HepG2 (cell line): Measurements from ENCODE around the gene TBXAS1. TPM values are rescaled to one million over a fixed set of nuclear protein-coding genes. Genes with fewer than 3 reads are reported as not detected.

Source experiments
- ATAC-seq: fragments of 200-7000 bp; cut with Tn5 transposase; 3 replicates; pipeline ENCODE4 v1.9.1; 2020; ENCODE audit warnings: mild to moderate bottlenecking, moderate library complexity
- BruUV-seq: library from RNA; stranded (reverse); fragments of 400-500 nt; replicated peaks from 2 replicates; lab custom pipeline; 2021; lab: Mats Ljungman, UMichigan
- CTCF ChIA-PET: fragments of 300-600 bp; formaldehyde crosslinking; extraction: SDS; loops from one replicate; lab custom pipeline; 2021; ENCODE audit warnings: low total read pairs, inconsistent platforms, low intra/inter-chr PET ratio; lab: Yijun Ruan, JAX
- POLR2A ChIA-PET: fragments of 350-600 bp; sonication (Branson Sonifier 250); formaldehyde crosslinking; loops from one replicate; lab custom pipeline; 2020; ENCODE audit warnings: antibody characterized with exemption, inconsistent platforms; lab: Yijun Ruan, JAX
- DNase-seq: peaks from one replicate; pipeline ENCODE4 v3.0.0-alpha.2; 2015; ENCODE audit warnings: low spot score
- FAIRE-seq: peaks from 3 replicates; lab custom pipeline; 2011; peaks lifted over from hg19 to GRCh38; lab: Jason Lieb, UNC
- H2AFZ ChIP-seq: one replicate; pipeline ENCODE4 v1.6.1; 2011; ENCODE audit warnings: low read length, inconsistent platforms
- H3K27ac ChIP-seq: fragments of 300-600 bp; 3 replicates; pipeline ENCODE4 v1.8.0; 2011; ENCODE audit warnings: mixed run types, mild to moderate bottlenecking, mixed read lengths, low read length, inconsistent platforms; ENCODE audit not compliant: insufficient read depth; ENCODE audit errors: extremely low read length
- H3K27me3 ChIP-seq, 2 experiments: fragments of 200-600 bp in 1 of 2; 2 replicates in 1 of 2; 3 replicates in 1 of 2; pipeline versions ENCODE4 v1.6.0 to v1.8.0; 2011; ENCODE audit warnings: low read length in 2 of 2, mild to moderate bottlenecking in 2 of 2, moderate library complexity in 2 of 2, inconsistent platforms in 1 of 2; ENCODE audit not compliant: insufficient read depth in 2 of 2, control insufficient read depth in 1 of 2
- H3K36me3 ChIP-seq, 2 experiments: fragments of 200-600 bp in 1 of 2; replicated peaks in 1 of 2; 2 replicates in 1 of 2; 3 replicates in 1 of 2; pipeline versions ENCODE4 v1.5.1 to v1.8.0; 2011; ENCODE audit warnings: low read length in 2 of 2, inconsistent platforms in 1 of 2; ENCODE audit not compliant: insufficient read depth in 2 of 2, control insufficient read depth in 1 of 2
- H3K4me1 ChIP-seq: 2 replicates; pipeline ENCODE4 v1.5.1; 2012; ENCODE audit warnings: low read length, inconsistent platforms; ENCODE audit not compliant: insufficient read depth
- H3K4me2 ChIP-seq: 2 replicates; pipeline ENCODE4 v1.6.0; 2011; ENCODE audit warnings: low read depth, low read length, inconsistent platforms
- H3K4me3 ChIP-seq, 3 experiments: fragments of 200-600 bp in 1 of 3; sonication (generic), shearing (Covaris generic) in 1 of 3; replicated peaks in 1 of 3; 2 replicates each; pipeline ENCODE4 v1.5.1; 2011 to 2016; ENCODE audit warnings: low read length in 3 of 3, inconsistent platforms in 2 of 3, low read depth in 2 of 3, mild to moderate bottlenecking in 2 of 3, control low read depth in 1 of 3, mixed read lengths in 1 of 3; ENCODE audit not compliant: insufficient read depth in 1 of 3
- H3K79me2 ChIP-seq: one replicate; pipeline ENCODE4 v1.6.1; 2011; ENCODE audit warnings: low read length, inconsistent platforms; ENCODE audit not compliant: insufficient read depth
- H3K9ac ChIP-seq: 2 replicates; pipeline ENCODE4 v1.6.0; 2011; ENCODE audit warnings: mild to moderate bottlenecking, low read depth, low read length, inconsistent platforms; ENCODE audit not compliant: insufficient read depth
- H3K9me3 ChIP-seq: 2 replicates; pipeline ENCODE4 v1.5.1; 2012; ENCODE audit warnings: mild to moderate bottlenecking, low read length
- H4K20me1 ChIP-seq: 2 replicates; pipeline ENCODE4 v1.6.0; 2011; ENCODE audit warnings: inconsistent platforms, mild to moderate bottlenecking, low read length, moderate library complexity; ENCODE audit not compliant: insufficient read depth
- EP300 ChIP-seq, 3 experiments: sonication (generic) in 1 of 3; formaldehyde crosslinking in 1 of 3; IDR thresholded peaks; 2 replicates each; pipeline versions ENCODE4 v1.5.1 to v1.6.1; 2011 to 2020; ENCODE audit warnings: low read depth in 2 of 3, low read length in 2 of 3, borderline replicate concordance in 1 of 3, improper control_type of control experiment in 1 of 3, mild to moderate bottlenecking in 1 of 3, missing genetic modification reagents in 1 of 3, moderate library complexity in 1 of 3
- GABPA ChIP-seq, 2 experiments: IDR thresholded peaks; 2 replicates each; pipeline ENCODE4 v1.6.1; 2011 to 2016; ENCODE audit warnings: low read depth in 2 of 2, low read length in 1 of 2, missing biosample characterization in 1 of 2, missing genetic modification characterization in 1 of 2
- MYNN ChIP-seq: sonication (generic); formaldehyde crosslinking; IDR thresholded peaks from 2 replicates; pipeline ENCODE4 v1.4.0; 2020; ENCODE audit warnings: mild to moderate bottlenecking, low read depth, missing genetic modification reagents
- PCBP2 ChIP-seq: fragments of 200-400 bp; formaldehyde crosslinking; optimal IDR thresholded peaks from 2 replicates; pipeline ENCODE3; 2018; ENCODE audit warnings: low read length, low read depth; ENCODE audit not compliant: poor library complexity, severe bottlenecking
- ZMYM3 ChIP-seq: sonication (generic); formaldehyde crosslinking; IDR thresholded peaks from 2 replicates; pipeline ENCODE4 v1.5.1; 2020; ENCODE audit warnings: mild to moderate bottlenecking, missing genetic modification reagents
- ZNF180 ChIP-seq: sonication (generic); formaldehyde crosslinking; IDR thresholded peaks from 2 replicates; pipeline ENCODE4 v1.4.0; 2020; ENCODE audit warnings: low read depth, missing genetic modification reagents, borderline replicate concordance
- ZNF563 ChIP-seq: sonication (generic); formaldehyde crosslinking; IDR thresholded peaks from 2 replicates; pipeline ENCODE4 v1.8.0; 2022; ENCODE audit warnings: mild to moderate bottlenecking, moderate library complexity, missing genetic modification reagents
- ZNF749 ChIP-seq: sonication (generic); formaldehyde crosslinking; IDR thresholded peaks from 2 replicates; pipeline ENCODE4 v1.8.0; 2022; ENCODE audit warnings: mild to moderate bottlenecking, missing genetic modification reagents, moderate library complexity, borderline replicate concordance
- WGBS: methylation state at CpG from one replicate; pipeline ENCODE4 v1.1.6; 2017; ENCODE audit warnings: low lambda C conversion rate; 5-methylcytosine and 5-hydroxymethylcytosine counted together
- in situ Hi-C: cut with HindIII; loops from 2 replicates; pipeline ENCODE4 v1.10.0; 2017; ENCODE audit warnings: low pct_unique_long_range_greater_than_20kb; ENCODE audit not compliant: extremely low pct_ligation_motif_present
- intact Hi-C: fragments of 100-400 bp; cut with micrococcal nuclease; formaldehyde crosslinking; loops from one replicate; pipeline ENCODE4 v1.10.0; 2022; ENCODE audit not compliant: unreplicated experiment
- polyA plus RNA-seq, 8 experiments: library from polyadenylated mRNA; depleted of rRNA in 3 of 8; stranded (reverse) in 7 of 8; unstranded in 1 of 8; fragments of >200 nt; fragmentation: Illumina TruSeq in 4 of 8; extraction: Trizol in 4 of 8; gene quantifications; 2 replicates each; pipeline versions ENCODE4 v1.2.1 to v1.2.3, GENCODE V29; 2011 to 2016; ENCODE audit warnings: low read depth in 4 of 8, missing spikeins in 1 of 8, mixed read lengths in 1 of 8; ENCODE audit not compliant: insufficient read depth in 1 of 8
- total RNA-seq, 5 experiments: library from RNA; depleted of rRNA; stranded (reverse); fragments of >200 nt; fragmentation: Illumina TruSeq; extraction: Trizol; gene quantifications; 2 replicates each; pipeline ENCODE4 v1.2.3, GENCODE V29; 2016; ENCODE audit warnings: low read depth in 1 of 5
- TF ChIP-seq, protein P1 (sequence below): IDR thresholded peaks from 2 replicates; pipeline ENCODE4 v1.6.1; 2016; ENCODE audit warnings: missing compliant biosample characterization, missing genetic modification reagents, borderline replicate concordance
- TF ChIP-seq, protein P2 (sequence below): sonication (generic); formaldehyde crosslinking; conservative IDR thresholded peaks from 2 replicates; pipeline ENCODE4 v1.4.0; 2020; ENCODE audit warnings: missing genetic modification reagents
- TF ChIP-seq, protein P3 (sequence below): IDR thresholded peaks from 2 replicates; pipeline ENCODE4 v1.6.1; 2016; ENCODE audit warnings: low read depth, control low read depth

Gene TBXAS1
- total and polyA plus RNA-seq, 2 of the 13 experiments (the other 11 are each of a cell fraction or from before 2014, with no cell fraction given), result 4.0 to 4.9 TPM

DNA sequence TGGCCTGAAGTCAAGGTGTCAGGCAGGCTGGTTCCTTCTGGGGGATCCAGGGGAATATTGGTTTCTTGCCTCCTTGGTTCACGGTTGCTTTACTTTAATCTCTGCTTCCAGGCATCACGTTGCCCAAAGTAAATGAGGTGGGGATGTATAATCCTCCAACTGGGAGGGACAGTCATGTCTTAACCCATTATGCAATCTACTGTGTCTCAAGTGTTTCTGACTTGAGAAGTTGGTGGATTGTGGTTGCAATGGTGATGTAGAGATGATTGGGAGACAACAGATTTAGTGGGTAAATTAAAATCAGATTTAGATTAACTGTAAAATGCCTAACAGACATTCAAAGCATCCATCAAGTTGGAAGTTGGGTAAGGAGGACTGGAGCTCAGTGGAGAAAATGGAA is 32.7 kb downstream of the TBXAS1 start:
- no peaks in the 10 kb centered on the region for H4K20me1 ChIP-seq
- H3K9ac ChIP-seq, result no peak overlapping the region
- H3K4me1 ChIP-seq, result no peaks in the 10 kb centered on the region
- H3K9me3 ChIP-seq, result peaks cover 7% of the 10 kb centered on the region
- in situ Hi-C loops (no loop called here), intact Hi-C loops (no loop called here)
- ATAC-seq (no peak), FAIRE-seq (no peak), DNase-seq (no peak)
- WGBS, result 8% methylated on average over 2 of the region's 2 CpGs
- H3K4me2 ChIP-seq, result no peak overlapping the region
- H3K27ac ChIP-seq, result no peak overlapping the region
- H2AFZ ChIP-seq, result no peak overlapping the region
- CTCF ChIA-PET, result no interaction called here
- no TSS peak for BruUV-seq
- POLR2A ChIA-PET, result no interaction called here
- H3K36me3 ChIP-seq, result no peaks in the 10 kb centered on the region
- no peaks in the 10 kb centered on the region for H3K79me2 ChIP-seq
- TF ChIP-seq, protein P1, sequence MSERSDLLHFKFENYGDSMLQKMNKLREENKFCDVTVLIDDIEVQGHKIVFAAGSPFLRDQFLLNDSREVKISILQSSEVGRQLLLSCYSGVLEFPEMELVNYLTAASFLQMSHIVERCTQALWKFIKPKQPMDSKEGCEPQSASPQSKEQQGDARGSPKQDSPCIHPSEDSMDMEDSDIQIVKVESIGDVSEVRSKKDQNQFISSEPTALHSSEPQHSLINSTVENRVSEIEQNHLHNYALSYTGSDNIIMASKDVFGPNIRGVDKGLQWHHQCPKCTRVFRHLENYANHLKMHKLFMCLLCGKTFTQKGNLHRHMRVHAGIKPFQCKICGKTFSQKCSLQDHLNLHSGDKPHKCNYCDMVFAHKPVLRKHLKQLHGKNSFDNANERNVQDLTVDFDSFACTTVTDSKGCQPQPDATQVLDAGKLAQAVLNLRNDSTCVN (CRISPR knock-in tag), result no peak
- H3K27me3 ChIP-seq, result no peaks in the 10 kb centered on the region
- H3K4me3 ChIP-seq, result no peak overlapping the region

DNA sequence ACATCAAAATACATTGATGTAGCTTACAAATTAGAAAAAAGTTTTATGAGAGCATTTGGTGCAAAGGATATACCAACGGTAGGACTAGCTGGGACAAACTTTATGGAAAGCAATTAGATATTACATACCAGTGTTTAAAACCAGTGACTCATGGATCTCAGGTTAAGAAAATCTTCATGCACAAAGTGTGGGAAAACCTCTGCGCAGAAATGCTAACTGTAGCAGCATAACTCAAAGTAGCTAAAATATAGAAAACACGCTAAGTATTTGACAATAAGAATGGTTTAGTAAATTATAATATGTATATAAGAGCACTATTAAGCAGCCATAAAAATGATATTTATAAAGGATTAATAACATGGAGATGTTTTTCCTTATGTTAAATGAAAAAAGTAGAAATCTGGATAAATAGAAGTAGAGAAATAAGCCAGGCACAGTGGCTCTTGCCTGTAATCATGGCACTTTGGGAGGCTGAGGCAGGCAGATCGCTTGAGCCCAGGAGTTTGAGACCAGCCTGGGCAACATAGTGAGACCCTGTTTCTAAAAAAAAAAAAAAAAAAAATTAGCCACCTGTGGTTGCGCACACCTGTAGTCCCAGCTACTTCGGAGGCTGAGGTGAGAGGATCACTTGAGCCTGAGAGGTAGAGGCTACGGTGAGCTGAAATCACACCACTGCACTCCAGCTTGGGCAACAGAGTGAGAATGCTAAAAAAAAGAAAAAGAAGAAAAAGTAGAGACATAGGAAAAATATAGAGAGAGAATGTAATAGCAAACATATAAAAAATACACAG is 37.2 kb downstream of the TBXAS1 start:
- DNase-seq (no peak), ATAC-seq (no peak), FAIRE-seq (no peak)
- Histone ChIP-seq H3K9me3 (peaks cover 7% of the 10 kb centered on the region), H3K27ac (no peak overlapping the region), H3K4me1 (no peaks in the 10 kb centered on the region), H4K20me1 (no peaks in the 10 kb centered on the region), H3K9ac (no peak overlapping the region), H3K4me2 (no peak overlapping the region), H3K79me2 (no peaks in the 10 kb centered on the region), H3K4me3 (no peak overlapping the region), H2AFZ (no peak overlapping the region), H3K27me3 (no peaks in the 10 kb centered on the region), H3K36me3 (no peaks in the 10 kb centered on the region)
- intact Hi-C loops, result no loop called here
- ChIA-PET CTCF (no interaction called here), POLR2A (no interaction called here)
- in situ Hi-C loops, result no loop called here
- 68% methylated on average over 7 of the region's 7 CpGs for WGBS
- no TSS peak for BruUV-seq
- TF ChIP-seq MYNN (no peak), PCBP2 (no peak), GABPA (IDR thresholded peaks at IDR 0.05; ENCODE audit: low read depth, low read length) (no peak), GABPA (CRISPR knock-in tag; IDR thresholded peaks at IDR 0.05; ENCODE audit: low read depth) (no peak), ZMYM3 (CRISPR knock-in tag) (no peak), EP300 (IDR thresholded peaks at IDR 0.05; ENCODE audit: low read depth in 2 of 2, low read length in 2 of 2) (no peak), EP300 (CRISPR knock-in tag; IDR thresholded peaks at IDR 0.05; ENCODE audit: borderline replicate concordance) (no peak), ZNF563 (CRISPR knock-in tag) (no peak), ZNF749 (CRISPR knock-in tag) (no peak), ZNF180 (CRISPR knock-in tag) (no peak)
- TF ChIP-seq, protein P2, sequence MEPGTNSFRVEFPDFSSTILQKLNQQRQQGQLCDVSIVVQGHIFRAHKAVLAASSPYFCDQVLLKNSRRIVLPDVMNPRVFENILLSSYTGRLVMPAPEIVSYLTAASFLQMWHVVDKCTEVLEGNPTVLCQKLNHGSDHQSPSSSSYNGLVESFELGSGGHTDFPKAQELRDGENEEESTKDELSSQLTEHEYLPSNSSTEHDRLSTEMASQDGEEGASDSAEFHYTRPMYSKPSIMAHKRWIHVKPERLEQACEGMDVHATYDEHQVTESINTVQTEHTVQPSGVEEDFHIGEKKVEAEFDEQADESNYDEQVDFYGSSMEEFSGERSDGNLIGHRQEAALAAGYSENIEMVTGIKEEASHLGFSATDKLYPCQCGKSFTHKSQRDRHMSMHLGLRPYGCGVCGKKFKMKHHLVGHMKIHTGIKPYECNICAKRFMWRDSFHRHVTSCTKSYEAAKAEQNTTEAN (CRISPR knock-in tag), result no peak
- TF ChIP-seq, protein P3, sequence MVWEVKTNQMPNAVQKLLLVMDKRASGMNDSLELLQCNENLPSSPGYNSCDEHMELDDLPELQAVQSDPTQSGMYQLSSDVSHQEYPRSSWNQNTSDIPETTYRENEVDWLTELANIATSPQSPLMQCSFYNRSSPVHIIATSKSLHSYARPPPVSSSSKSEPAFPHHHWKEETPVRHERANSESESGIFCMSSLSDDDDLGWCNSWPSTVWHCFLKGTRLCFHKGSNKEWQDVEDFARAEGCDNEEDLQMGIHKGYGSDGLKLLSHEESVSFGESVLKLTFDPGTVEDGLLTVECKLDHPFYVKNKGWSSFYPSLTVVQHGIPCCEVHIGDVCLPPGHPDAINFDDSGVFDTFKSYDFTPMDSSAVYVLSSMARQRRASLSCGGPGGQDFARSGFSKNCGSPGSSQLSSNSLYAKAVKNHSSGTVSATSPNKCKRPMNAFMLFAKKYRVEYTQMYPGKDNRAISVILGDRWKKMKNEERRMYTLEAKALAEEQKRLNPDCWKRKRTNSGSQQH (CRISPR knock-in tag), result no peak
